GM19395 (cell line): ENCODE data around the gene KCNQ5.

Experiments
- ATAC-seq: cut with Tn5 transposase; IDR thresholded peaks from one replicate; pipeline ENCODE4 v1.9.1; 2021; ENCODE audit warnings: mild to moderate bottlenecking, moderate library complexity; ENCODE audit not compliant: unreplicated experiment

KCNQ5 gene

DNA sequence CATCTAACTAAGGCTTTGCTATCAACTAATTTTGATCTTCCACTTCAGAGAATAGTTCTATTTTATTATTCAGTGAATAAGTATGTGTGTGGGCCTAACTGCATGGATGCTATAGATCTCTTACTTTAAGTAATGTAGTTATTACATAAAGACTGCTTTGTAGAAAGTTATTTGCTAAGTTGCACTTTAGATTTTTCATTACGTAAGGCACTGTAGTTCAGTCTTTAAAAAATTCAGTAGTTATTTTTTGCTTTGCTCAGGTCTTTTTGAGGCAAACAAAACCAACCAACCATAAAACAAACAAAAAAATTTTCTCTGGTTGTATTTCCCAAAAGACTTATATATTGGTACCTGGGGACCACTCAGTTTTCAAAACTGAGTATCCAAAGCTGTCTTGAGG lies 53.0 kb downstream of the KCNQ5 start:
- no peak for ATAC-seq

DNA sequence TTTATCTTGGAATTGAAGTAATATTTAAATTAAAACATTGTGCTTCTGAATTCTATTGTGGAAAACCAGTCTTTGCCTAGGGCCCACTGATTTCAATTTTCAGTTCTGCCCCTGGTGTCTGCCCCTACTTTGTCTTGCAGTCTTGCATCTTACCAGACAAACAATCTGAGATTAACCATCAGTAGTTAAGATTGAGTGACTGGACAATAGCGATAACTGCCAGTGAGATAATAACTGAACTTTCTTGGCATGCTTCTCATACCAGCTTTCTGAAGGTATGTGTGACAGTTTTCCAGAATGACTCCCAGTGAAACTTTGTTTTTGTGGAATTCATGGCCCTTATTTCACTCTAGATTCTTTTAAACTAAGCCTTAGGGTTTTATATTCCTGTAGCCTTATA lies 53.5 kb downstream of the KCNQ5 start:
- no peak for ATAC-seq

DNA sequence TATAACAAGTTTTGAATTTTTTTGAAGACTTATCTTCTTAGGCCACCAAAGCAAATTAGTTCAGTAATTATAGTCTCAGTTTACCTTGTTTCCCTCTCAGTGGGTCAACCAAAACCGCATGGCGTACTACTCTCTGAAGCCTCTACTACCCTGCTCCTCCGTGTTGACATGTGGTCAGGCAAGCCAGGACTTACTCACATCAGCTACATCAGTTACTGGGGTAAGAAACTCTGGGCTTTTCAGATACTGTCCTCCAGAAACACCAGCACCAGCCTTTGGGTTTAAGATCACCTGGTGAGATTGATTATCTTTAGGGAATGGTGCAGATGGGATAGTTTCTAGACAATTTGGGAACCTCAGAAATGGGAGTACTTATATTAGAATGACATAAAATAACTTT lies 55.1 kb downstream of the KCNQ5 start:
- ATAC-seq: no peak

DNA sequence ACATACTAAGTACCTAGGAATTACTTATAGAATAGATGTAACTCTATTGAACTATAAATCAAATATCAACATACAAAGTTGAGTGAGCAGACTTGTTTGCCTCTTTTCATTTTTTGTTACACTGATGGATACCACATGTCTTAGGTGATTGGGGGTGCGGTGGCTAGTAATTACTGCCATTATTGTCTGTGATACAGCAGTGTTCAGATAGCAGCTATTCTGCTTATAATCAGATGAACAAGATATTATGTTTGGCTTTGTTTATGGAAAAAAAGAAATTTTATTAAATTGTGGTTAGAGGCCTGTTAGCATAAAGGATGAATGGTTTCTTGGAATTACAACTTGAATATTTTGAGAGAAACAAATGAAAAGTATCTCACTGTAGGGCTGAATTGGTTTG lies 55.9 kb downstream of the KCNQ5 start:
- no peak for ATAC-seq

DNA sequence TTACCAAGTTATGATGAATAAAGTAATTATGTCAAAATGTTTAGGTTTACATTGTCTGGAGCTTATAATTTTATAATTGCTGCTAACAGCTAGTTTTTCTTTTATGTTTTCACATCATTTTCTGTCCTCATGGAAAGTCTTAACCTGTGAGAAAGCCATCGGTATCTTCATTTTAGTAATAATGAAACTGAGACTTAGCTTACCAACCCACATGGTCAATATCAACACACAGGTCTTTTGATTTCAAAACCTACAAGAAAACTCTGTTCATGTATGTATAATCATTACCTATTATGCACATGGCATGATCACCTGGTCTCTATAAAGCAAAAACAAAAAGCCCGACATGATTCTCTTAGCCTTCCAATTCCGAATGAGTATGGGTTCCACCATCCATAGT lies 61.9 kb downstream of the KCNQ5 start:
- ATAC-seq: peak; percentile 96

DNA sequence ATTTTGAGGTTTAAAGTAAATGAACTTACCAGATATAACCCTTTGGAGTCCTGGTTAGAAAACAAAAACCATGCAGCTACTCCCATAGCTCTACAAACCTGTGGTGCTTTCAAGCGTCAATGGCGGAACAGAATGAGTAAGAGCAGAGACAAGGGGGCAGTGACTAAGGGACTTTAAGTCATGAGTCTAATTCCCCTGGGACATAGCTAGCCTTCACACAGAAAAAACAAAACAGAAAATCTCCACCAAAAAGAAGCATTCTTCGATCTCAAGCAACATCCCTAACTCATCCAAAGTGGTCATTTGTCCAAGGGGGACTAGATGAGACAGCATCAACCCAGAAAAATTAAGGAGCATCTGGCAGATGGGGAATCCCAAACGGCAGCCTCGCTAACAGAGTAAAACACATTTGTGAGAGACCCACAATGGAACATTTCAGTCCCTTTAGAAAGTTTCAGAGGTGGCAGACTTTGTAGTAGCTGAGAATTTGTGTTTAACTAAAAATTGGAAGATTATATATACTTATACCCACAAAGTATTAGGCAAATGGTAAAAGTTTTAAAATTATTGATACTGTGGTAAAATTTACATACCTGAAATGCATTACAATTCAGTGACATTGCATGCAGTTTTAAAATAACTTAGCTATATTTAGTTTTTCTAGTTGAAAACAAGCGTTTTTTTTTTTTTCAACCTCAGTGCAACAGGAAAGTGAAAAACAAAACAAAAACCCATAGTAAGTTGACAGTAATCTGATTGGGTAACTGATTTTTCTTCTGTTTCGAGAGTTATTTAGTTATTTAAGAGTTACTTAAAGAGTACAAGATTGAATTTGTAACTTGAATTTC lies 67.5 kb downstream of the KCNQ5 start:
- ATAC-seq: peak; percentile 87

DNA sequence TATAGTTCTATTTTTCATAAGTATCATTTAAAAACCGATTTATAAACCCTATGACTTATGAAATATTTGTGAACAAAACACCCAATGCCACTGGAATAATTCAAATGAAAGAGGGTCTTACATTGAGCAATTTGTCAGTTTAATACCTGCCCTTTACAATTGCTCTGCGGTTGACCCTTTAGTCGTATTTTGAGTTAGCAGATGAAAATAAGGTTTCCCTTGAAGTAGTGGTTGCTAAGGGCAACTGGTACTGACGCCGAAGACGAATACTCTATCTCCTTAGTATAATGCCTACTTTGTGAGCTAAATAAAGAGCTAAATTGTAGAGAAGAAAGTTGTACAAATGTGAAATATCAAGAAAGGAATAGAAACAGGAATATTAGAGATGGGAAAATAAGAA lies 69.4 kb downstream of the KCNQ5 start:
- no peak for ATAC-seq

DNA sequence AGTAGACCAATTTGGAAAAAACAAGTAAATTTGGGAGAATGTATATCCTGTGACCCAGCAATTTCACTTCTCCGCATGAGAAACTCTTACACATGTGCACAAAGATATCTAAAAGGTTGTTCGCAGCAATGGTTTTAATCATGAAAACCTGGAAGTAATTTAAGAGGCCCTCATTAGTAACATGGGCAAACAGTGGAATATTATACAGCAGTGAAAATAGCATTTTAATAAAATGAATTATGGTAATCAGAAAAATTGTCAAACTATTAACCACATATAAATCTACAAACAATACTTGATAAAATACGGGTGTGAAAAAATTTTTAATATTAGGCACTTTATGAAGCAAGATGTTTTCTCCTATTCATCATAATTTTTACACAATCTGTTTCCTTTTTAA lies 74.2 kb downstream of the KCNQ5 start:
- no peak for ATAC-seq

DNA sequence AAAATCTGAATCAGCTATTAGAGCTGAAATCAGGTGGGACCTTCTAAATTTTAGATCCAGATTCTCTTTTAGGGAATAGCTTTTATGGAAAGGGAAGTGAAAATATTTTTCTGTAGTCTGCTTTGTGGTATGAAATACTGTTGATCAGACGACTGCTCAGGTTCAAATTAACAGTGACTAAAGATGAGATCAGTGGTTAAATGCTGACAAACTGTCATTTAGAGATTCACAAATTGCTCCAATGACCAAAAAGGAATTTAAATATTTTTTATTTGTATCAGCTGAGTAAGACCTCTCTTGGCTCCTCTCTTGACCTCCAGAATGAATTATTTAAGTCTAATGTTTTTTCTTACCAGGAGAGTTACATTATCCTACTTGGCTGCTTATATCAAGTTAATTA lies 77.3 kb downstream of the KCNQ5 start:
- ATAC-seq: no peak

DNA sequence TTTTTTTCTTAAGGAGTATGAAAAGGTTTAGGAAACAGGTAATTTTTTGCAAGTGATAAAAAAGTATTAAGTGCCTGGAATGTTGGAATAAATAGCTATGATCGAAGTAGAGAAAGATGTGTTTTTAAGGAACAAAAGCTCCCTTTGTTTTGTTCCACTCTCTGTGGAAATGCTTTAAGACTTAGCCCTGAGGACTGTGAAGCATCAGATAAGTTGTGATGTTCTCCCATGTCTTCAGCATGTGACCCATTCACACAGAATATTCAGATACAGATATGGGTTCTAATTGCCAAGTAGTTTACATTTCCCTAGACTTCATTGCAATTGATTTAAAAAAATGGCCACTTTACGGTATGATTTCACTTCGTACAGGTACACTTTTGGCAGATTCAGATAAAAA lies 80.6 kb downstream of the KCNQ5 start:
- no peak for ATAC-seq

DNA sequence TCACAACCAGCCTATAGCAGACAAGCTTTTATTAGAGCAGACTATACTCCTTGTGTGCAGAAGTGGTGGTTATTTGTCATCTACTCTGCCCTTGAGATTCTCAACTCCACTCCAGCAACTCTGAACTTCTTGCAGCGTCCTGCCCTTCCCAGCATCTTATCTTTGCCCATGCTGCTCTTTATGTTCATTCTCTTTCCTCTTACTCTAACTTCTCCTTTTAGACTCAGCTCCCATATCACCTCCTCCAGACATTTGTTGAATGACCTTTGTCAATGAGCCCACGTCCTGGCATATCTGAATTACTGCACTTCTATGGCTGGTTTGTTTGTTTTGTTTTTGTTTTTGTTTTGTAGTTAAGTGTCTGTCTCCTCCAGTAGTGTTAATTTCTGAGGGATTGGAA lies 81.2 kb downstream of the KCNQ5 start:
- no peak for ATAC-seq

DNA sequence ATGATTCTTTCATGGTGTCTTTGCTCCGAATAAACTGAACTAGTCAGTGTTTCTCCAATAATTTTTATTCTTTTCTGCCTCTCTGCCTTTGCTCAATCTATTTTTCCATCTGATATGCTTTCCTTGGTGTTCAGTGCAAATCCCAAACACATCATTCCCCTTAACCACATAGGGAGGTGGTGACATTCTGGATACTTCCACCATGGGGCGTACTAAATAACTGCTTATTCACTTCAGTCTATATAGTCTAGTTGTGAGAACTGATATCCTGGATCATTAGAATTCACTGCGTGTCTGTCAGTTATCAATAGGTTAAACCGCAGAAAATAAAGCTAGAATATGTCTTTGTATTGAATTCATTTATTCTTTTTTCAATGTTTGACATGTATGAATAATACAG lies 83.1 kb downstream of the KCNQ5 start:
- no peak for ATAC-seq

DNA sequence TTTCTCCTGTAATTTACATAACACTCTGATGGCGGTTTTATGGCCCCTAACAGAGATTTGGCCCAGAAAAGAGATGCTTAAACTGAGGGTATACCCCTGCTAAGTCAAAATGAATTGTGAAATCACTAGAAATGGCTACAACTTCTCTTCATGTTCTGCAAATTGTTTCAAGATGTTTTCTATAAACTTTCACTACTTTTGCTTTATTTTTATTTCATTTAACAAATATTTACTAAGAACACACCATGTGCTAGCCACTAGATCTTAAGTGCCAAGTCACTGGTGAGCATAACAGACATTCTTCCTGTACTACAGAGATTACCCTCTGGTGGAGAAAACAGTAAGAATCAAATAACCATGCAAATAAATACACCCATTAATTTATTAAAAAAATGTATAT lies 87.6 kb downstream of the KCNQ5 start:
- ATAC-seq: no peak

DNA sequence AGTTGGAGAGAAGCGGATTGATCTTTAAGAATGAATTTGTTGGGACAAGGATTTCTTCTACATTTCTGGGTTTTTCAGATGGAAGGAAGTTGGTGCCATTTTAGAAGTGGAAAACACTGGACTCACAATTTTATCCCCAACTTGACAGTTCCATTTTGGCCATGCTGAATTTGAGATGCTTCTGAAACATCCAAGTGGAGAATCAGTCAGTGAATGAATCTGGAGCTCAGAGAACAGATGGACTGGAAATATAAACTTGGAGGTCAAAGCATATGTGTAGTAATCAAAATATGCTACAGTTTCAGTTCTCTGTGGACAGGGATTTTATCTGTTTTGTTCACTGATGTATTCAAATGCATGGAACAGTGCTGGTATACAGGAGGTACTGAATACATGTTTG lies 89.9 kb downstream of the KCNQ5 start:
- ATAC-seq: no peak

DNA sequence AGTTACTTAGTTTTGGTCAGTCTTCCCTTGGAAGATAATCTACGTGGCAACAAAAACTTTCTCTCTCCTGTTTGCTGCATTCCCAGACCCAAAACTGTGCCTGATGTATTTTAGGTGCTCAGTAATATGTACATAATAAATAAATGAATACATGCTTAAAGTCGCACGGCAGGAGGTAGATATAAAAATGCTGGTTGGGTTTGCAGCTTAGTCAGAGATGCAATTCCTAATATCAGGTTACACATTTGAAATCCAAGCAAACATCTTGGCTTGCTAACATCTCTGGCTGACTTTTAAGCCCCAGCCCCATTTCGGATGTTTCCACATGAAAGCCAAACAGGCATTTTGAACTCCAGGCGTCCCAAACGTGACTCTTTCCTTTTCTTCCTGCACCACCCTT lies 91.0 kb downstream of the KCNQ5 start:
- ATAC-seq: no peak

DNA sequence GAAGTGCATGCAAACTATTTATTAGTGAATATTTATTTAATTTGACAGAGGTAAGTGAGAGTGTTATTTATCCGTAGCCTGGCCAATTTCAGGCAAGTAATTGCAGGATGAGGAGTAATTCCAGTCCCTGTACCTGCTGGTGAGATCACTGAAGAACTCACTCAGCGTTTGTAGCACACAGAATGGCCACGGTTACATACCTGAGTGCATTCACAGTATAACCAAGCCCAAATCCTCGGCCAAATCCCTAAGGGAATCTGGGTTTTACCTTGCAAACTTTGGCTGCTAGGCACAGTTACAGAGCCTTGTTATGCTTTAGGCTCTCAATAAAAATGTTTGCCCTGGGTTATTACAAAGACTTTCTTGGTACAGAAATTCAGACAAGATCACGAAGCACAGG lies 93.3 kb downstream of the KCNQ5 start:
- no peak for ATAC-seq

DNA sequence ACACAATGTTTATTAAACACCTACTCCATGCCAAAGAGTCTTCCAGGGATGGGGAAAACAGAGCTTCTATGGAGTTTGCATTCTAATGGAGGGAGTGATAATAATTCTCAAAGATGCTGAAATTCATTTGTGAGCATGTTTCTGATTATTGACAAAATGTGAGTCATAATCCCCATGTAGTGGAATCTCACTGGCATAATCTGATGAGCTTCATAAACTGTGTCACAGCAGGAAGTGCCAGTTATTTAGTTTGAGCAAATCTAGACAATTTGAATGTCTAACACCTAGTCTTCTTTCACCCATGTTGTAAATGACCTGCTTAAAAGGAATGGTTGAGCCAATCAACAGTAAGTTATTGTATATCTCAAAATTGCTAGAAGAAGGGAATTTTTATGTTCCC lies 95.1 kb downstream of the KCNQ5 start:
- ATAC-seq: no peak

DNA sequence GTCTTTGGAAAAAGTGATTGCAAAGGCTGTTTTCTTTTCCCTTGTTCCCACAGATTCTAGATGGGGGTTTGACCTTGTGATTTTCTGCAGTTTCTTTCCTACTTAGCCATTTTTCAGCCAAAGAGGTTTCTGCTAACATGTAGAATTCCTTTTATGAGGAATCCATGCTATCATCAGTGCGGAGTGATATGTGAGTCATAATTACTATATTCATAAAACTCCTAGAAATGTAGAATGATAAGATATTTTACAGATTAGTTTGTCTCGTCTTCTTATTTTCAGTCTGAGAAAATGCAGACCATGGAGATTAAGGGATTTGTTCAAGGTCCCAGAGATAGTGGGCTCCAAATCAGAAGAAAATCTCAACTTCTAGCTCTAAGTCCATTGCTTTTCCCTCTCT lies 98.6 kb downstream of the KCNQ5 start:
- ATAC-seq: no peak

DNA sequence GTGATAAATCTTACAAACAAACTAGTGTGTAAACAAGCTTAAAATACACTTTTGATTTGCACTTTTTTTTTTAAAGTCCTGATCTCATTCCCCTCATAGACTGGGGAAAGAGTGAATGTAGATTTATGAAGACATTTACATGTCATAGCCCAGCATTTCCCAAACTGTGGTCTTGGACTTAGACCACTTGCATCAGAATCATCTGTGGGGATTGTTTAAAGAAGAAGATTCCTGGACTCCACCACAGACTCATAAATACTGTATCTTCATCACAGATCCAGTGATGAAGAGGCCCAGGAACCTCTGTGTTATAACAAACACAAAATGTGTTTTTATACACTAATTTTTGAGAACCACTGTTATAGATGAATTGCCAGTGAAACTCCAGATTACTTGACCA lies 99.5 kb downstream of the KCNQ5 start:
- no peak for ATAC-seq

DNA sequence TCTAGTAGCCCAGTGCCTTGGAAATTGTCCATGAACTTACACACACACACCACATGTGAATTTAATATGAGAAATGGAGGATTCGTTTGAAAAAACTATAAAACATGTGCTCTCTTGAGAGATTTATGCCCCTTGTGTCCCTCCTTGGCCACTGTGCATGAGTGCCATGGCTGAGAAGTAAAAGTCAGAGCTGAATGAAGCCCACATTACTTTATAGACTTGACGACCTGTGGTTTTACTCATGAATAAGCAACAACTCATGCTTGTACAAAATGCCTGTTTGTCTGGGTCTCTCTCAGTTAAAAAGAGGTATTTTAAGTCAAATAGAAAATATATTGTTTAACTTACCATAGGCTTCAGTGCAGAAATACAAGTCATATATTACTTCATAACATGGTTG lies 102.7 kb downstream of the KCNQ5 start:
- peak; percentile 83 for ATAC-seq

DNA sequence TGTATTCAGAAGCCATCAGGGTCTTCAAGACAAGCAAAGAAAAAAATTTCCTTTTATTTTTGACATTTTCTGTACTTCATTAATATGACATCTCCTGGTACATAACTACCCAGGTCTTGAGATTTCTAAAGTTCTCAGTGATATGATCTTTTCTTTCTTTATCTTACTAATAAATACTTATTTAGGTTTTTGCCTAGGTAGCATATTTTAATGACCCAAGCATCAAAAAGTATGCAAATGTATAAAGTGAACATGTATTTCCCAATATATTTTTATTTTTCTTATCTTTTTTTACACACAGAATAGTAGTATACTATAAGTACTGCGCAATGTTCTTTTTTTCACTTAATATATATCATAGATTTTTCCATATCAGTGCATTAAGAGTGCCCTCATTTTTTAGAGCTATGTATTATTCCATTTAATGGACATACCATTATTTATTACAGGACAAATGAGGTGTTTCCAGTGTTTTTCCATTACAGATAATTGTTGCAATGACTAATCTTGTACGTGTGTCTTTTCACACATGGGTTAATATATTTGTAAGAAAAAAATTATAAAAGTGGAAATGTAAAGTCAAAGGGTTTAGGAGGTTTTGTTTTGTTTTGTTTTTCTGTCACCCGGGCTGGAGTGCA lies 107.0 kb downstream of the KCNQ5 start:
- no peak for ATAC-seq

DNA sequence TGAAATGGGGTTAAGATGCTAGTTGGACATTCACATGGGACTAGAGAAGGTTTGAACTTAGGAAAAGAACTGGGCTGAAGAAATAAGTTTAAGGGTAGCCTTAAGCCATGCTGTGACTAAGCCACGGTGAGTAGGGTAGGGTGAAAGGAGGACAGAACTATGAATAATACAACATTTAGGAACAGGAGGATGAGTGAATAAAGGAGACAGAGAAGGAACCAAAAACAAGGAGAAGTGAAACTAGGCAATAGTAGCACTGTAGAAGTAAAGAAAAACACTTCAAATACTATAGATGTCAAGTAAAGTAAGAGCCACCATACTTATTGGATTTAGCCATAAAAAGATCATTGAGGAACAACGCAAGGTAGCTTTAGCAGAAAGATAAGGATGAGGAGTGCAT lies 111.2 kb downstream of the KCNQ5 start:
- ATAC-seq: no peak

DNA sequence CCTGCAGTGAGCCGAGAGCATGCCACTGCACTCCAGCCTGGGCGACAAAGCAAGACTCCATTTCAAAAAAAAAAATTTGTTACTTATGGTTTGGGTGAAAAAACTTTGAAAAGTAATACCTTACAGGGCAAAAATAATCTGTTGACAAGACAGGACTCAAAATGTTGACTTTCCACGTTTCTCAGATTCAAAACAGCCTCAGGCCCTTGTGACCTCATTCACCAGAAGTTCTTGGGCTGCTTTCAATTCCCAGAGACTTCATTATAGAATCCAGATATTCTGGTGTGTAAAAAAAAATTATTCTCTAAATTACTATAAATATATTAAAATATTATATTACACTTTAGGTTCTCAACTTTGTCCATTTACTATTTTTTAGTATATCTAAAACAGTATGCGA lies 116.2 kb downstream of the KCNQ5 start:
- no peak for ATAC-seq
